ENCODE data around the gene SLC38A6.

The SLC38A6 gene

GRCh38 chr14:60968099-60968498, 12.9 kb upstream of the SLC38A6 start:
- no peak for TF ChIP-seq CTCF (IDR thresholded peaks at IDR 0.05; ENCODE audit: low read depth, low read length)
- no peak overlapping the region for H3K4me3 ChIP-seq (ENCODE audit: low read depth, low read length)

GRCh38 chr14:60968671-60969070, 12.4 kb upstream of the SLC38A6 start:
- TF ChIP-seq CTCF (IDR thresholded peaks at IDR 0.05; ENCODE audit: low read depth, low read length) = no peak
- no peak overlapping the region for H3K4me3 ChIP-seq (ENCODE audit: low read depth, low read length)

- no peak for TF ChIP-seq CTCF (IDR thresholded peaks at IDR 0.05; ENCODE audit: low read depth, low read length)
- H3K4me3 ChIP-seq (ENCODE audit: low read depth, low read length) = no peak overlapping the region
Measured at GRCh38 chr14:60970146-60970545, 10.9 kb upstream of the SLC38A6 start.

GRCh38 chr14:60971271-60971670, 9.8 kb upstream of the SLC38A6 start:
- H3K4me3 ChIP-seq (ENCODE audit: low read depth, low read length) = no peak overlapping the region
- TF ChIP-seq CTCF (IDR thresholded peaks at IDR 0.05; ENCODE audit: low read depth, low read length) = no peak

- TF ChIP-seq CTCF (IDR thresholded peaks at IDR 0.05; ENCODE audit: low read depth, low read length) = no peak
- no peak overlapping the region for H3K4me3 ChIP-seq (ENCODE audit: low read depth, low read length)
Measured at GRCh38 chr14:60972295-60972694, 8.8 kb upstream of the SLC38A6 start.

- H3K4me3 ChIP-seq (ENCODE audit: low read depth, low read length) = no peak overlapping the region
- no peak for TF ChIP-seq CTCF (IDR thresholded peaks at IDR 0.05; ENCODE audit: low read depth, low read length)
Measured at GRCh38 chr14:60973070-60973469, 8.0 kb upstream of the SLC38A6 start.

- H3K4me3 ChIP-seq (ENCODE audit: low read depth, low read length) = no peak overlapping the region
- no peak for TF ChIP-seq CTCF (IDR thresholded peaks at IDR 0.05; ENCODE audit: low read depth, low read length)
Measured at GRCh38 chr14:60974090-60974651, 6.9 kb upstream of the SLC38A6 start.
